WERI-Rb-1 (cell line): ENCODE data around the gene FRMPD3.
A peak's percentile ranks its signal among the peaks of the same experiment; 100 is the strongest.

Source experiments
- DNase-seq: peaks from one replicate; pipeline ENCODE4 v3.0.0-alpha.2; 2020
- H3K27ac ChIP-seq: fragments of 250-450 bp; sonication (Bioruptor Pico); 2 replicates; pipeline ENCODE4 v1.5.1; 2020; ENCODE audit warnings: mild to moderate bottlenecking, moderate library complexity
- H3K27me3 ChIP-seq: fragments of 250-450 bp; sonication (Bioruptor Pico); 2 replicates; pipeline ENCODE4 v1.5.1; 2021; ENCODE audit warnings: mild to moderate bottlenecking, low read depth, moderate library complexity; ENCODE audit not compliant: insufficient read depth, severe bottlenecking
- H3K36me3 ChIP-seq: fragments of 250-450 bp; sonication (Bioruptor Pico); 2 replicates; pipeline ENCODE4 v1.5.1; 2020; ENCODE audit warnings: mild to moderate bottlenecking, moderate library complexity
- H3K4me3 ChIP-seq: 2 replicates; pipeline ENCODE4 v1.5.1; 2011; ENCODE audit warnings: low read depth, mild to moderate bottlenecking, control low read depth, low read length
- H3K9me3 ChIP-seq: fragments of 250-450 bp; sonication (Bioruptor Pico); 2 replicates; pipeline ENCODE4 v1.5.1; 2021; ENCODE audit warnings: mild to moderate bottlenecking, moderate library complexity; ENCODE audit not compliant: severe bottlenecking
- TF ChIP-seq, protein P1 (sequence below): IDR thresholded peaks from 2 replicates; pipeline ENCODE4 v1.5.1; 2011; ENCODE audit warnings: low read depth, mild to moderate bottlenecking, control low read depth, inconsistent platforms, low read length

Gene FRMPD3

DNA sequence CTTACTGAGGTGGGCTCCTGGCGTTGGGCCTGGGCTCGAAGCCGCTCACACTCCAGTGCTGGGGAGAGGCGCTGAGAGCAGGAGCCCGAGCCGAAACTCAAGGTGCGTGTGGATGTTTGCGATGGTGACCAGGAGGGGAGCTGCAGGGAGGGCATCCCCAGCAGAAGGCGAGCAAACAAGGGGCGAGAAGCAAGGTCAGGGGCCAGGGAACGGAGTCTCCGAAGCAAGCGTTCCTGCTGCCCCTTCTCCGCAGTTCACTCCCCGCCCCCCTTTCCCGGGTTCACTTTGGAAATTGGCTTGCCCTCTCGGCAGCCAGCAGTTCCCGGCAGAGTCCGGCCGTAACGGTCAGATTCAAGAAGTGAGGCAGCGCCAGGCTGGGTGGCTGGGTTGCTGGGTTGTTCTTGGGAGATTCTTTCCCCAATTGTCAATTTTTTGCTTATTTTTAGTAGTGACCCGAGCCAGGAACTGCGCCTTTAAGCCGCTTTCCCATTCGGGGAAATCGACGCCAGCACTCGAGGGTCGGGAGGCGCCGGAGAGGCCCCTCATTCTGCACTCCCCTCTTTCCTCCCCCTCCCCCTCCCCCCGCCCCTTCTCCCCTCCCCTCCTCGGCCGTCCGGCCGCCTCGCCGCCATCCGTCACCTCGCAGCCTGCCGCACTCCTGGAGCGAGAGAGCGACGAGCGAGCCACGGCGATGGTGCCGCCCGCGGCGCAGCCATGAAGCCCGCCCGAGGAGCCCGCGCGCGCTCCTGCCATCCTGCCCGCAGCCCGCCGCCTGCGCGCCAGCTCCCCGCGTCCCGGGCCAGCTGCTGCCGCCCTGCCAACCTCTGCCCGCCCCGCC, at the start of gene FRMPD3:
TSS of gene FRMPD3 (plus strand) at position 655 of the 838 bp plus-strand sequence. CDS start 76,937 bp downstream, outside the sequence.
- TF ChIP-seq, protein P1, sequence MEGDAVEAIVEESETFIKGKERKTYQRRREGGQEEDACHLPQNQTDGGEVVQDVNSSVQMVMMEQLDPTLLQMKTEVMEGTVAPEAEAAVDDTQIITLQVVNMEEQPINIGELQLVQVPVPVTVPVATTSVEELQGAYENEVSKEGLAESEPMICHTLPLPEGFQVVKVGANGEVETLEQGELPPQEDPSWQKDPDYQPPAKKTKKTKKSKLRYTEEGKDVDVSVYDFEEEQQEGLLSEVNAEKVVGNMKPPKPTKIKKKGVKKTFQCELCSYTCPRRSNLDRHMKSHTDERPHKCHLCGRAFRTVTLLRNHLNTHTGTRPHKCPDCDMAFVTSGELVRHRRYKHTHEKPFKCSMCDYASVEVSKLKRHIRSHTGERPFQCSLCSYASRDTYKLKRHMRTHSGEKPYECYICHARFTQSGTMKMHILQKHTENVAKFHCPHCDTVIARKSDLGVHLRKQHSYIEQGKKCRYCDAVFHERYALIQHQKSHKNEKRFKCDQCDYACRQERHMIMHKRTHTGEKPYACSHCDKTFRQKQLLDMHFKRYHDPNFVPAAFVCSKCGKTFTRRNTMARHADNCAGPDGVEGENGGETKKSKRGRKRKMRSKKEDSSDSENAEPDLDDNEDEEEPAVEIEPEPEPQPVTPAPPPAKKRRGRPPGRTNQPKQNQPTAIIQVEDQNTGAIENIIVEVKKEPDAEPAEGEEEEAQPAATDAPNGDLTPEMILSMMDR = peak; percentile 45
- peaks cover 54% of the 10 kb centered on the region for H3K27me3 ChIP-seq
- H3K27ac ChIP-seq = no peak within 1 kb of the TSS
- no peaks in the 10 kb centered on the region for H3K9me3 ChIP-seq
- DNase-seq = peak; percentile 44
- no peaks in the 10 kb centered on the region for H3K36me3 ChIP-seq
- H3K4me3 ChIP-seq = peak within 1 kb of the TSS; percentile 56

DNA sequence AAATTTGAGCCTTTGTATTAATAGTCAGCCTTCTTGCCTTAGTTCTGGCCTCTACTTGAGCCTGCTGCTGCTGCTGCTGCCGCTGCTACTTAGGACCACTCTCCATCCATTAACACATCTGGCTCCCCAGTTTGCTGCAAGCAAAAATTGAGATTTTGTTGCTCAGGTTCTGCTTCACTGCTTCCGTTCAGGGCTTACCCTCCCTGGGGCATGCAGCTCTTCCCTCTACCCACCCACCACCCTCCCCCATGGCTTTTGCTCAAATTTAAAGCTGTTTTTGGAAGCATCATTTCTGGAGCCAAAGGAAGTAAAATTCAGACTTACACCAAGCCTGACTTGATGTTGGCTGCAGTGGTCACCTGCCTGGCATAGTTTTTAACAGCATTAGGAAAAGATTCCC, 28.9 kb upstream of the FRMPD3 start:
- TF ChIP-seq, protein P1 = no peak
- no peak overlapping the region for H3K27ac ChIP-seq
- H3K9me3 ChIP-seq = no peaks in the 10 kb centered on the region
- DNase-seq = no peak
- H3K27me3 ChIP-seq = peaks cover 53% of the 10 kb centered on the region
- H3K4me3 ChIP-seq = no peak overlapping the region
- no peaks in the 10 kb centered on the region for H3K36me3 ChIP-seq

GRCh38 chrX:107421337-107421861, 28.1 kb upstream of the FRMPD3 start:
- Histone ChIP-seq H3K9me3 (no peaks in the 10 kb centered on the region), H3K4me3 (no peak overlapping the region), H3K27me3 (peaks cover 52% of the 10 kb centered on the region), H3K36me3 (no peaks in the 10 kb centered on the region), H3K27ac (no peak overlapping the region)
- TF ChIP-seq, protein P1 = no peak
- no peak for DNase-seq

- no peak overlapping the region for H3K27ac ChIP-seq
- no peaks in the 10 kb centered on the region for H3K36me3 ChIP-seq
- peak; percentile 53 for DNase-seq
- TF ChIP-seq, protein P1 = peak; percentile 65
- H3K27me3 ChIP-seq = peaks cover 3% of the 10 kb centered on the region
- H3K4me3 ChIP-seq = no peak overlapping the region
- H3K9me3 ChIP-seq = no peaks in the 10 kb centered on the region
Measured at GRCh38 chrX:107429090-107429489, 20.4 kb upstream of the FRMPD3 start.

GRCh38 chrX:107440187-107440586, 9.3 kb upstream of the FRMPD3 start:
- no peak for DNase-seq
- TF ChIP-seq, protein P1 = no peak
- Histone ChIP-seq H3K27me3 (peaks cover 19% of the 10 kb centered on the region), H3K36me3 (no peaks in the 10 kb centered on the region), H3K27ac (no peak overlapping the region), H3K4me3 (no peak overlapping the region), H3K9me3 (no peaks in the 10 kb centered on the region)

- DNase-seq = no peak
- Histone ChIP-seq H3K27me3 (peaks cover 20% of the 10 kb centered on the region), H3K27ac (no peak overlapping the region), H3K36me3 (no peaks in the 10 kb centered on the region), H3K9me3 (no peaks in the 10 kb centered on the region), H3K4me3 (no peak overlapping the region)
- TF ChIP-seq, protein P1 = no peak
Measured at GRCh38 chrX:107440692-107441091, 8.8 kb upstream of the FRMPD3 start.
